HepG2 (cell line): ENCODE measurements around the gene IRAK1BP1. TPM values are rescaled to one million over a fixed set of nuclear protein-coding genes. Genes with fewer than 3 reads are reported as not detected.

Experiments used
- ATAC-seq: fragments of 200-7000 bp; cut with Tn5 transposase; 3 replicates; pipeline ENCODE4 v1.9.1; 2020; ENCODE audit warnings: mild to moderate bottlenecking, moderate library complexity
- BruUV-seq: library from RNA; stranded (reverse); fragments of 400-500 nt; replicated peaks from 2 replicates; lab custom pipeline; 2021; lab: Mats Ljungman, UMichigan
- CTCF ChIA-PET: fragments of 300-600 bp; formaldehyde crosslinking; extraction: SDS; loops from one replicate; lab custom pipeline; 2021; ENCODE audit warnings: low total read pairs, inconsistent platforms, low intra/inter-chr PET ratio; lab: Yijun Ruan, JAX
- POLR2A ChIA-PET: fragments of 350-600 bp; sonication (Branson Sonifier 250); formaldehyde crosslinking; loops from one replicate; lab custom pipeline; 2020; ENCODE audit warnings: antibody characterized with exemption, inconsistent platforms; lab: Yijun Ruan, JAX
- DNase-seq: peaks from one replicate; pipeline ENCODE4 v3.0.0-alpha.2; 2015; ENCODE audit warnings: low spot score
- FAIRE-seq: peaks from 3 replicates; lab custom pipeline; 2011; peaks lifted over from hg19 to GRCh38; lab: Jason Lieb, UNC
- H2AFZ ChIP-seq: one replicate; pipeline ENCODE4 v1.6.1; 2011; ENCODE audit warnings: low read length, inconsistent platforms
- H3K27ac ChIP-seq: fragments of 300-600 bp; 3 replicates; pipeline ENCODE4 v1.8.0; 2011; ENCODE audit warnings: mixed run types, mild to moderate bottlenecking, mixed read lengths, low read length, inconsistent platforms; ENCODE audit not compliant: insufficient read depth; ENCODE audit errors: extremely low read length
- H3K27me3 ChIP-seq, 2 experiments: fragments of 200-600 bp in 1 of 2; 2 replicates in 1 of 2; 3 replicates in 1 of 2; pipeline versions ENCODE4 v1.6.0 to v1.8.0; 2011; ENCODE audit warnings: low read length in 2 of 2, mild to moderate bottlenecking in 2 of 2, moderate library complexity in 2 of 2, inconsistent platforms in 1 of 2; ENCODE audit not compliant: insufficient read depth in 2 of 2, control insufficient read depth in 1 of 2
- H3K36me3 ChIP-seq, 2 experiments: fragments of 200-600 bp in 1 of 2; replicated peaks in 1 of 2; 2 replicates in 1 of 2; 3 replicates in 1 of 2; pipeline versions ENCODE4 v1.5.1 to v1.8.0; 2011; ENCODE audit warnings: low read length in 2 of 2, inconsistent platforms in 1 of 2; ENCODE audit not compliant: insufficient read depth in 2 of 2, control insufficient read depth in 1 of 2
- H3K4me1 ChIP-seq: 2 replicates; pipeline ENCODE4 v1.5.1; 2012; ENCODE audit warnings: low read length, inconsistent platforms; ENCODE audit not compliant: insufficient read depth
- H3K4me2 ChIP-seq: 2 replicates; pipeline ENCODE4 v1.6.0; 2011; ENCODE audit warnings: low read depth, low read length, inconsistent platforms
- H3K4me3 ChIP-seq, 3 experiments: fragments of 200-600 bp in 1 of 3; sonication (generic), shearing (Covaris generic) in 1 of 3; replicated peaks in 1 of 3; 2 replicates each; pipeline ENCODE4 v1.5.1; 2011 to 2016; ENCODE audit warnings: low read length in 3 of 3, inconsistent platforms in 2 of 3, low read depth in 2 of 3, mild to moderate bottlenecking in 2 of 3, control low read depth in 1 of 3, mixed read lengths in 1 of 3; ENCODE audit not compliant: insufficient read depth in 1 of 3
- H3K79me2 ChIP-seq: one replicate; pipeline ENCODE4 v1.6.1; 2011; ENCODE audit warnings: low read length, inconsistent platforms; ENCODE audit not compliant: insufficient read depth
- H3K9ac ChIP-seq: 2 replicates; pipeline ENCODE4 v1.6.0; 2011; ENCODE audit warnings: mild to moderate bottlenecking, low read depth, low read length, inconsistent platforms; ENCODE audit not compliant: insufficient read depth
- H3K9me3 ChIP-seq: 2 replicates; pipeline ENCODE4 v1.5.1; 2012; ENCODE audit warnings: mild to moderate bottlenecking, low read length
- H4K20me1 ChIP-seq: 2 replicates; pipeline ENCODE4 v1.6.0; 2011; ENCODE audit warnings: inconsistent platforms, mild to moderate bottlenecking, low read length, moderate library complexity; ENCODE audit not compliant: insufficient read depth
- ADNP ChIP-seq: sonication (generic); formaldehyde crosslinking; IDR thresholded peaks from 2 replicates; pipeline ENCODE4 v1.4.0; 2020; ENCODE audit warnings: missing genetic modification reagents
- CCDC6 ChIP-seq: sonication (generic); formaldehyde crosslinking; IDR thresholded peaks from 2 replicates; pipeline ENCODE4 v1.8.1; 2022; ENCODE audit warnings: mild to moderate bottlenecking, missing genetic modification reagents, moderate library complexity
- HINFP ChIP-seq: sonication (generic); formaldehyde crosslinking; IDR thresholded peaks from 2 replicates; pipeline ENCODE4 v1.4.0; 2020; ENCODE audit warnings: low read depth, mild to moderate bottlenecking, missing genetic modification reagents
- HOXA9 ChIP-seq: sonication (generic); formaldehyde crosslinking; IDR thresholded peaks from 2 replicates; pipeline ENCODE4 v1.8.1; 2022; ENCODE audit warnings: missing genetic modification reagents, mild to moderate bottlenecking, moderate library complexity, borderline replicate concordance
- IKZF5 ChIP-seq: IDR thresholded peaks from 2 replicates; pipeline ENCODE4 v1.6.1; 2018; ENCODE audit warnings: missing genetic modification reagents, mild to moderate bottlenecking, missing compliant biosample characterization
- RERE ChIP-seq: IDR thresholded peaks from 2 replicates; pipeline ENCODE4 v1.6.1; 2016; ENCODE audit warnings: low read depth, missing genetic modification reagents, missing compliant biosample characterization
- U2AF2 ChIP-seq: fragments of 200-400 bp; formaldehyde crosslinking; IDR thresholded peaks from 2 replicates; pipeline ENCODE4 v1.6.1; 2017; ENCODE audit warnings: low read depth, mild to moderate bottlenecking, low read length
- ZNF879 ChIP-seq: sonication (generic); formaldehyde crosslinking; IDR thresholded peaks from 2 replicates; pipeline ENCODE4 v1.8.1; 2023; ENCODE audit warnings: missing genetic modification reagents
- WGBS: methylation state at CpG from one replicate; pipeline ENCODE4 v1.1.6; 2017; ENCODE audit warnings: low lambda C conversion rate; 5-methylcytosine and 5-hydroxymethylcytosine counted together
- in situ Hi-C: cut with HindIII; loops from 2 replicates; pipeline ENCODE4 v1.10.0; 2017; ENCODE audit warnings: low pct_unique_long_range_greater_than_20kb; ENCODE audit not compliant: extremely low pct_ligation_motif_present
- intact Hi-C: fragments of 100-400 bp; cut with micrococcal nuclease; formaldehyde crosslinking; loops from one replicate; pipeline ENCODE4 v1.10.0; 2022; ENCODE audit not compliant: unreplicated experiment
- polyA plus RNA-seq, 8 experiments: library from polyadenylated mRNA; depleted of rRNA in 3 of 8; stranded (reverse) in 7 of 8; unstranded in 1 of 8; fragments of >200 nt; fragmentation: Illumina TruSeq in 4 of 8; extraction: Trizol in 4 of 8; gene quantifications; 2 replicates each; pipeline versions ENCODE4 v1.2.1 to v1.2.3, GENCODE V29; 2011 to 2016; ENCODE audit warnings: low read depth in 4 of 8, missing spikeins in 1 of 8, mixed read lengths in 1 of 8; ENCODE audit not compliant: insufficient read depth in 1 of 8
- total RNA-seq, 5 experiments: library from RNA; depleted of rRNA; stranded (reverse); fragments of >200 nt; fragmentation: Illumina TruSeq; extraction: Trizol; gene quantifications; 2 replicates each; pipeline ENCODE4 v1.2.3, GENCODE V29; 2016; ENCODE audit warnings: low read depth in 1 of 5

IRAK1BP1 gene
- total and polyA plus RNA-seq, 2 of the 13 experiments (the other 11 are each of a cell fraction or from before 2014, with no cell fraction given) = 0.86 to 1.5 TPM

- TF ChIP-seq RERE (CRISPR knock-in tag) = no peak
- no peak for TF ChIP-seq IKZF5 (CRISPR knock-in tag)
Observed at GRCh38 chr6:78910010-78910409, 42.7 kb downstream of the IRAK1BP1 start (continued).

- H3K9me3 ChIP-seq = no peaks in the 10 kb centered on the region
- ATAC-seq (no peak), DNase-seq (no peak), FAIRE-seq (no peak)
- H2AFZ ChIP-seq = no peak overlapping the region
- H3K4me1 ChIP-seq = no peaks in the 10 kb centered on the region
- no peaks in the 10 kb centered on the region for H4K20me1 ChIP-seq
- no TSS peak for BruUV-seq
- H3K4me2 ChIP-seq = no peak overlapping the region
- H3K79me2 ChIP-seq = no peaks in the 10 kb centered on the region
- CTCF ChIA-PET = no interaction called here
- WGBS = 96% methylated on average over 37 of the region's 49 CpGs
- POLR2A ChIA-PET = no interaction called here
- no peak overlapping the region for H3K9ac ChIP-seq
- intact Hi-C loops (no loop called here), in situ Hi-C loops (no loop called here)
- no peaks in the 10 kb centered on the region for H3K27me3 ChIP-seq
- H3K4me3 ChIP-seq = no peak overlapping the region
- no peaks in the 10 kb centered on the region for H3K36me3 ChIP-seq
- H3K27ac ChIP-seq = no peak overlapping the region
- TF ChIP-seq HOXA9 (no peak), HINFP (no peak), U2AF2 (no peak), CCDC6 (no peak), ADNP (CRISPR knock-in tag) (no peak), ZNF879 (CRISPR knock-in tag) (no peak)
Observed at GRCh38 chr6:78910591-78911171, 43.3 kb downstream of the IRAK1BP1 start.
